Mesendoderm (in vitro differentiated cells): ENCODE results near the gene SEMA3C.

ENCODE experiments used
- DNase-seq: peaks from one replicate; pipeline ENCODE4 v3.0.0; 2013
- H2AK5ac ChIP-seq: 2 replicates; pipeline ENCODE4 v1.6.1; 2013; ENCODE audit warnings: low read length, inconsistent platforms
- H2BK120ac ChIP-seq: 2 replicates; pipeline ENCODE4 v1.6.1; 2013; ENCODE audit warnings: low read depth, mild to moderate bottlenecking, low read length, moderate library complexity, mixed read lengths
- H2BK15ac ChIP-seq: replicated peaks from 2 replicates; pipeline ENCODE4 v1.6.1; 2013; ENCODE audit warnings: low read depth, mild to moderate bottlenecking, moderate library complexity
- H2BK5ac ChIP-seq: 2 replicates; pipeline ENCODE4 v1.6.1; 2013; ENCODE audit warnings: low read length, inconsistent platforms
- H3K18ac ChIP-seq: 2 replicates; pipeline ENCODE4 v1.6.1; 2013; ENCODE audit warnings: mild to moderate bottlenecking, low read length, mixed read lengths
- H3K23ac ChIP-seq: one replicate; pipeline ENCODE4 v1.6.1; 2013; ENCODE audit warnings: low read length
- H3K27ac ChIP-seq: 2 replicates; pipeline ENCODE4 v1.5.1; 2013; ENCODE audit warnings: low read depth, mild to moderate bottlenecking, inconsistent platforms, low read length, moderate library complexity
- H3K27me3 ChIP-seq: 2 replicates; pipeline ENCODE4 v1.6.1; 2013; ENCODE audit warnings: low read length, control low read depth, mild to moderate bottlenecking, inconsistent platforms; ENCODE audit not compliant: insufficient read depth, poor library complexity
- H3K36me3 ChIP-seq: 2 replicates; pipeline ENCODE4 v1.6.1; 2013; ENCODE audit warnings: low read length, inconsistent platforms; ENCODE audit not compliant: control insufficient read depth, insufficient read depth
- H3K4ac ChIP-seq: one replicate; pipeline ENCODE4 v1.6.1; 2013; ENCODE audit warnings: low read depth, mild to moderate bottlenecking, low read length, moderate library complexity
- H3K4me1 ChIP-seq: 2 replicates; pipeline ENCODE4 v1.6.1; 2013; ENCODE audit warnings: low read depth, low read length, inconsistent platforms; ENCODE audit not compliant: control insufficient read depth
- H3K4me2 ChIP-seq: 2 replicates; pipeline ENCODE4 v1.6.1; 2013; ENCODE audit warnings: low read length
- H3K4me3 ChIP-seq: 2 replicates; pipeline ENCODE4 v1.5.1; 2013; ENCODE audit warnings: mild to moderate bottlenecking, low read length
- H3K56ac ChIP-seq: one replicate; pipeline ENCODE4 v1.6.1; 2013; ENCODE audit warnings: low read length
- H3K79me1 ChIP-seq: 2 replicates; pipeline ENCODE4 v1.6.1; 2013; ENCODE audit warnings: low read length, inconsistent platforms
- H3K79me2 ChIP-seq: 2 replicates; pipeline ENCODE4 v1.6.1; 2013; ENCODE audit warnings: mild to moderate bottlenecking, low read length; ENCODE audit not compliant: control insufficient read depth, insufficient read depth
- H3K9ac ChIP-seq: 2 replicates; pipeline ENCODE4 v1.6.1; 2013; ENCODE audit warnings: low read length, inconsistent platforms
- H4K5ac ChIP-seq: one replicate; pipeline ENCODE4 v1.6.1; 2013; ENCODE audit warnings: low read length
- H4K8ac ChIP-seq: one replicate; pipeline ENCODE4 v1.6.1; 2013; ENCODE audit warnings: low read depth, mild to moderate bottlenecking, control low read depth, low read length, moderate library complexity
- WGBS: extraction: QIAGEN DNeasy Blood & Tissue Kit; methylation state at CpG from one replicate; pipeline ENCODE4 v1.1.7; 2013; ENCODE audit warnings: low lambda C conversion rate, missing lambda C conversion rate; ENCODE audit not compliant: insufficient coverage; ENCODE audit errors: extremely low coverage; 5-methylcytosine and 5-hydroxymethylcytosine counted together

The SEMA3C gene

DNA sequence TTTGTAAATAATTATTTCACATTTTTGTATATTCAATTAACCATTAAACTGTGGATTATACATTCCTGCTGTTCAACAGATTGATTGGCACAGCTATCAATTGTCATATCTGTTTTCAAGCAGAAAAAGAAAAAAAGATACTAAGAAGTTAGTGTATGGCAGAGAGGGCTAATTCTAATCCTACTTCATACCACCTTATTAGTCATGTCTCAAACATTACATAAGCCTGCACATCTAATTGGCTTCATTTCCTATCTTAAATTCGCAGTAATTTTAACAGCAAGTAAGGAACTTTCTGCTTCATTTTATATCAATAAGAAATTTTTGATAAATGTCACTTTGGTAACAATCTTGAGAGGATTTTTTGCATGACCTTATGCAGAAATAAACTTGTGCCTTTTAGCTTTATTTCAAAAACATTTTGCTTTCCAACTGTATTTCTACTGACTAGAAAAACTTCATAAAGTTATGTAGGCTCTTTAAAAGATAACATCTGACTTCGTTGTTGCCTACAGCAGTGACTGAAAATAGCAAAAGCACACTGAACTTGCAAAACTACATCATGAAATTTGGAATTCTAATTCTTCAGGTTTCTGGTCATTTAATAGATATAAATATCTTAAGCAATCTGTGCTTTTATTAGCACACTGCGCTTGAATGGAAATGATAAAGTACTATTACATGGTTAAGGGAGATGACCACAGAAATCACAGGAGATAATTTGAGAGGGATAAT lies 111.5 kb downstream of the SEMA3C start:
- Histone ChIP-seq H3K4me2 (no peak overlapping the region), H3K56ac (no peak overlapping the region), H3K23ac (no peak overlapping the region), H2BK5ac (no peak overlapping the region), H3K9ac (no peak overlapping the region), H3K18ac (no peak overlapping the region), H2BK15ac (no peak overlapping the region), H3K79me1 (no peaks in the 10 kb centered on the region), H3K4me1 (no peaks in the 10 kb centered on the region), H3K4ac (no peak overlapping the region), H3K79me2 (no peaks in the 10 kb centered on the region), H3K27ac (no peak overlapping the region), H3K36me3 (no peaks in the 10 kb centered on the region), H2AK5ac (no peak overlapping the region), H4K5ac (no peak overlapping the region), H3K4me3 (no peak overlapping the region), H3K27me3 (no peaks in the 10 kb centered on the region), H4K8ac (no peak overlapping the region), H2BK120ac (no peak overlapping the region)
- WGBS: no CpG with 5 or more reads among the region's 3 CpGs
- DNase-seq: no peak

DNA sequence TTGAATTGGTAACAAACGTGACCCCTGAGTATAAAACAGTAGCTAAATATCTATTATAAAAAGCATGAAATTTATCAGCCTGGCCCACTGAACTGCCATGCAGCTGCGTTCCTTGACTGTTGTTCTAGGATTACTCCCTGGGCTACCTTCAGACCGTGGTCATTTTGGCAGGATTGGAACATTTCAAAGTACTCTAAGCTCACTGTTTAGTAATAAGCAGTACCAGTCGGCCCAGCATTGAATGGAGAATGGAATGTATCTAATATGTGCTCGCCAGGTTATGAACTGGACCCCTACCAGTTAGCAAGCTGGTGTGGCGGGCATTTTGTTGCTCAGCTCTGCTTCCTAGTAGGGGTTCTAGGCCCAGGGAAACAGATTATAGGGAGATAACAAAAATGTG lies 112.2 kb downstream of the SEMA3C start:
- no peak overlapping the region for H3K27ac ChIP-seq
- no peak for DNase-seq
- H3K4ac ChIP-seq: no peak overlapping the region
- no peaks in the 10 kb centered on the region for H3K79me2 ChIP-seq
- H3K4me1 ChIP-seq: no peaks in the 10 kb centered on the region
- H2BK120ac ChIP-seq: no peak overlapping the region
- no peak overlapping the region for H3K4me3 ChIP-seq
- H2AK5ac ChIP-seq: no peak overlapping the region
- no CpG with 5 or more reads among the region's 6 CpGs for WGBS
- no peak overlapping the region for H4K8ac ChIP-seq
- H3K56ac ChIP-seq: no peak overlapping the region
- no peak overlapping the region for H3K18ac ChIP-seq
- H3K23ac ChIP-seq: no peak overlapping the region
- H3K36me3 ChIP-seq: no peaks in the 10 kb centered on the region
- no peak overlapping the region for H3K4me2 ChIP-seq
- no peak overlapping the region for H4K5ac ChIP-seq
- H3K27me3 ChIP-seq: no peaks in the 10 kb centered on the region
- no peak overlapping the region for H3K9ac ChIP-seq
- H2BK15ac ChIP-seq: no peak overlapping the region
- no peaks in the 10 kb centered on the region for H3K79me1 ChIP-seq
- no peak overlapping the region for H2BK5ac ChIP-seq

DNA sequence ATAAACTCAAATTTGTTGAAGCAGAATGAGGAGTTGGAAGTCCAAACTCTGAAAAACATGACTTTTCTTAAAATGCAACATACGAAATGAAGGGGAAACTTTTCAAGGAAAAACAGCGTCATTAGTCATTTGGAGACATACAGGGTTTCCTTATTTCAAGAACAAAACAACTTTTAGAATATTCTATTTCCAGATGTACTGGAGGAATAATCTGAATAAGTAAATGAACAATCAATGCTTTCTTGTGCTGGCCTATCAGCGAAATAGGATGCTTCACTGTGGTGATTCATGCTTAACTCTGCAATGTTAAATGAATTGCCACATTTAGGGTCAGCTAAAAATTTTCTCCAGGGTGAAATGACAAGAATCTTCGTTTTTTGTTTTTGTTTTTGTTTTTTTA lies 114.3 kb downstream of the SEMA3C start:
- Histone ChIP-seq H3K27me3 (no peaks in the 10 kb centered on the region), H2AK5ac (no peak overlapping the region), H3K27ac (no peak overlapping the region), H3K4me3 (no peak overlapping the region), H3K4me1 (no peaks in the 10 kb centered on the region), H3K4ac (no peak overlapping the region), H2BK120ac (no peak overlapping the region), H3K18ac (no peak overlapping the region), H3K79me1 (no peaks in the 10 kb centered on the region), H3K23ac (no peak overlapping the region), H2BK15ac (no peak overlapping the region), H4K8ac (no peak overlapping the region), H3K56ac (no peak overlapping the region), H3K4me2 (no peak overlapping the region), H4K5ac (no peak overlapping the region), H3K36me3 (no peaks in the 10 kb centered on the region), H3K9ac (no peak overlapping the region), H3K79me2 (no peaks in the 10 kb centered on the region), H2BK5ac (no peak overlapping the region)
- DNase-seq: no peak
- WGBS: no CpG with 5 or more reads among the region's 4 CpGs

- Histone ChIP-seq H2BK120ac (no peak overlapping the region), H3K4ac (no peak overlapping the region), H3K27ac (no peak overlapping the region), H3K4me2 (no peak overlapping the region), H3K56ac (no peak overlapping the region), H3K79me1 (no peaks in the 10 kb centered on the region), H3K4me1 (no peaks in the 10 kb centered on the region), H3K27me3 (no peaks in the 10 kb centered on the region), H4K8ac (no peak overlapping the region), H3K79me2 (no peaks in the 10 kb centered on the region), H3K23ac (no peak overlapping the region), H3K36me3 (no peaks in the 10 kb centered on the region), H3K4me3 (no peak overlapping the region), H3K18ac (no peak overlapping the region), H3K9ac (no peak overlapping the region), H2AK5ac (no peak overlapping the region), H2BK15ac (no peak overlapping the region), H2BK5ac (no peak overlapping the region), H4K5ac (no peak overlapping the region)
- no peak for DNase-seq
- no CpG with 5 or more reads among the region's 5 CpGs for WGBS
Observed at GRCh38 chr7:80802527-80802926, 116.3 kb downstream of the SEMA3C start.

- Histone ChIP-seq H2BK5ac (no peak overlapping the region), H2AK5ac (no peak overlapping the region), H3K23ac (no peak overlapping the region), H3K4me1 (no peaks in the 10 kb centered on the region), H3K27me3 (no peaks in the 10 kb centered on the region), H3K4me2 (no peak overlapping the region), H3K79me1 (no peaks in the 10 kb centered on the region), H3K56ac (no peak overlapping the region), H3K36me3 (no peaks in the 10 kb centered on the region), H3K79me2 (no peaks in the 10 kb centered on the region), H3K27ac (no peak overlapping the region), H3K4ac (no peak overlapping the region), H4K8ac (no peak overlapping the region), H2BK15ac (no peak overlapping the region), H4K5ac (no peak overlapping the region), H3K9ac (no peak overlapping the region), H3K4me3 (no peak overlapping the region), H2BK120ac (no peak overlapping the region), H3K18ac (no peak overlapping the region)
- no CpG with 5 or more reads among the region's 10 CpGs for WGBS
- no peak for DNase-seq
Observed at GRCh38 chr7:80794631-80795573, 123.9 kb downstream of the SEMA3C start.
